HG03439 (cell line): ENCODE measurements around the gene TNIK.
"Not testable (repeated sequence)": the region's sequence is repeated elsewhere in the genome, so short reads cannot be mapped to it uniquely, and the experiment has no call there.

Source experiments
- ATAC-seq: cut with Tn5 transposase; IDR thresholded peaks from one replicate; pipeline ENCODE4 v1.9.1; 2021; ENCODE audit warnings: mild to moderate bottlenecking, moderate library complexity; ENCODE audit not compliant: unreplicated experiment

Gene TNIK

DNA sequence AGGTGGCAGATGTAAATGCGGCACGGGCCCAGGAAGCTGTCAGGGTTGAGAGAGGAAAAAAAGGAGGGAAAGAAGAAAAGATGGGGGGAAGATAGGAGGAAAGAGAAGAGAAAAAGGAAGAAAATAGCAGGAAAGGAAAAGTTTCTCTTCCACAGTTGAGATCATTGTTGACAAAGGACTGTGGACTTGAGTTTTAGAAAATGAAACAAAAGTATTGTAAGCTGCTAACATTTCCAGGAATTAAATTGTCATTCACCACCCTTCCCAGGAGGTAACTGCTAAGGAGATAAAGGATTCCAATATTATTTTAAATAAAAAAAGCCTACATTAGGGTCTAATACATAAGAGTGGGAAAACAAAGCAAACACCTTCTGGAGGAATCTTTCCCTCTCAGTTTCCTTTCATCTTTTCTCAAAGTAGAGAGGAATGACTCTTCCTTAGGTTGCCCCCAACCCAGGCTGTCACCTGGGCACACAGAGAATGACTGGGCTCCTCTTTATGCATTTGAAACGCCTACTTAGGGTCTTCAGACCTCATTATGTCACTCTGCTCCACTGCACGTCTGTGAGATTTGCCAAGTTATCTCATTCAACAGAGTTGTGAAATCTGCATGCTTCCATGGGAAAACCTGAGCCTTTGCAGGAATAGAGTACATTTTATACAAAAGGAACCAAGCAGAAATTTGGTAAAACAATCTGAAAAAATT lies 194.0 kb downstream of the TNIK start:
- ATAC-seq, result no peak

DNA sequence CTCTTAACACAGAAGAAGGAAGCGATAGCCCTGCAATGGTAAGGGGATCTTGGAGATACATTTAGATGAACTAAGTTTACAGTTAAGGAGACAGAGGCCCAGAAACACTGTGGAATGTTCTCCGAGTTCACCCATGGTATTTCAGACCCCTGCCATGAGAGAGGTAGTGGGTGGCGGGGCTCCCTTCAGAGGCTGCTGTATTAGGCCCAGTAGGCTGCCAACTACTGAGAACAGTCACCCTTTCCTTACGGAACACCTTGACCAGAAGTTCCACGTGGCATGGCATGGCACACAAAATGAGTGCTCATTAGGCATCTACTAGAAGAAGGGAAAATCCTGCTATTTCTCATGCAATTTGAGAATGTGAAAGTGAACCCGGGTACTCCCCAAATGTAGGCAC lies 195.4 kb downstream of the TNIK start:
- ATAC-seq, result no peak

DNA sequence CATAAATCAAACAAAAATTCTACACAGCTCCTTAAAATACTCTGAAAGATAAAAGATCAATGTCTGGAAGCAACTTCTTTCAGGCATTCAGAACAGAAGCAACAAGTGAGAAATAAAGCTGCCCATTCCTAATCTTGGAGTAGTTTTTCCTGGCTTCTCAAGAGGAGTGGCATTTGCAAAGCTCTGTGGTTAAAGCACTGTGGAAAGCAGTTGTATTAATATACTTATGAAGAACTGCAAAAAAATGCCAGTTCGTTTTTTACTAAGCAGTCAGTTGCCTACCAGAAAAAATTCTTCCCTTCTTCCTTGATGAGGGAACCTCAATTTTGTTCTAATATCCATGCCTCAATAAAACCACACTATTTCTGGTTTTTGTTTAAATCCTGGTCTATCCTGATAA lies 197.8 kb downstream of the TNIK start:
- ATAC-seq, result no peak

DNA sequence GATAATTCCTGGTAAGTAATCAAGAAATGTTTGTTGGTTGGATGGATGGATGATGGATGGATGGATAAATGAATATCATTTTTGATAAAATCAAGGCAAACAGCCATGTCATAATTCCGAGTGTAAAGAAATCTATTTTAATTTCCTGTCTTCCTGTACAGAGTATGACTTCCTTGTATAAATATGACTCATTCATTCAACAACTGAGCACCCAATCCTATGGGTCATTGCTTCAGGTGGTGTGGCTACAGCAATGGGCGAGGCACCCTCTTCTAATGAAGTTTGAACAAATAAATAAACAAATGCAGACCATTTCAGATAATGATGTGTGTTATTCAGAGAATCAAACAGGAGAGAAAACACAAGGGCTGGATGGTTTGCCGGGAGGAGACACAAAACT lies 198.7 kb downstream of the TNIK start:
- no peak for ATAC-seq

- no peak for ATAC-seq
Observed at GRCh38 chr3:171260899-171261298, 199.3 kb downstream of the TNIK start.

DNA sequence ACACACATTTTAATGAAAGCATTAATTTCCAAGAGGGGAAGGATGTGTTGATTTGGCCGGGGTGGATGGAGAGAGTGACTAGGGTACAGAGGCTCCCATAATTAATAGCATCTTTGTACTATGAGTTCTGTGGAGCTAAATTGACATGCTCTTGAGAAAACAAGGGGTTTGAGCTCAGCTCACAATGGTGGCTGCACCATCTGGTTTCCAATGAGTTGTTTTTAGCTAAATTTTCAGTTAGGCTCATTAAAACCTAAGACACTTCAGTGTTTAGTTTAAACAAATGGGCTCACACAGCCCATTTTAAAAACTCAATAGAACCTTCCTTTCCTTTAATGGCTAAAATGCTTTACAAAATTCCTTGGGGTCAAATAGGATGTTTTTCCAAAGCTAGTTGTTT lies 199.7 kb downstream of the TNIK start:
- no peak for ATAC-seq

GRCh38 chr3:171258316-171258715 lies 201.9 kb downstream of the TNIK start:
- no peak for ATAC-seq

DNA sequence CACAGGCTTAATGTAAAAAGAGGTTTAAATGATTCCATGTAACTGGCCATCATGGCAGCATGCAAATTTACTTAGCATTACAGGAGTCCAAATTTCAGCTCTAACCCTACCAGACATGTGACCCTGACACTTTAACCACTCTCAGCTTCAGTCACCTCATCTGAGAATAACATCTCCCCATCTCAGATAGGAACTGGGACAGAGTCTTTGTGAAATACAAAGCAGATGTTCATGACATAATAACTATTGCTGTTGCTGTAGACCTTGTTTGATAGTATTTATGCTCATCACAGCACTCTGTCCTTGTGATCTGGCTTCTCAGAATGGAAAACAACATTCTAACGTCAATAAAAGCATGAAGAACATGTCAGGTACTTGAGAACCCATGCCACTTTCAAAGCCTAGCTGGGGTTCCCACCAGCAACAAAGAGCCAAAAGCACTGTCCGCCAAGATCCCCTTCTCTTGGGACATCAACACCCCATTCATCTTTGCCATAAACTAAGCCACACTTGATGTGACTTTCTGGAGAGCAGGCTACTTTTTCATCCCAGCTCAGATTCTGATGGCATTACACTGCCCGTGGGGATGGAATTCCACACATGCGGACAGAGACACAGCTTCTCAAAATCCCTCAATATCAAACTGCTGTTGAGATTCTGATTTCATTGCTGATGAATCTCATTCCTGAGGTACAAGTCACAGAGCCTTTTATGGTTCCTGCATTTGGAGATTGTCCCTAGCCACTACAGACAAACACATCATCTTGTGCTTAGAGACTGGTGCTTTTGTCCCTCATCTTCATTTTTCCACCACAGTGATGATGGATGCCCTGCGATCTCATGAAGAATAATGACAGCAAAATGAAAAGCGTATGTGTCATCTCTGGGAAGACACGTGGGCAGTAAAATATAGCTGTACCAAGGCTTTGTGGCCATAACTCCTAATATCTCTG lies 202.7 kb downstream of the TNIK start:
- ATAC-seq, result peak; percentile 68

DNA sequence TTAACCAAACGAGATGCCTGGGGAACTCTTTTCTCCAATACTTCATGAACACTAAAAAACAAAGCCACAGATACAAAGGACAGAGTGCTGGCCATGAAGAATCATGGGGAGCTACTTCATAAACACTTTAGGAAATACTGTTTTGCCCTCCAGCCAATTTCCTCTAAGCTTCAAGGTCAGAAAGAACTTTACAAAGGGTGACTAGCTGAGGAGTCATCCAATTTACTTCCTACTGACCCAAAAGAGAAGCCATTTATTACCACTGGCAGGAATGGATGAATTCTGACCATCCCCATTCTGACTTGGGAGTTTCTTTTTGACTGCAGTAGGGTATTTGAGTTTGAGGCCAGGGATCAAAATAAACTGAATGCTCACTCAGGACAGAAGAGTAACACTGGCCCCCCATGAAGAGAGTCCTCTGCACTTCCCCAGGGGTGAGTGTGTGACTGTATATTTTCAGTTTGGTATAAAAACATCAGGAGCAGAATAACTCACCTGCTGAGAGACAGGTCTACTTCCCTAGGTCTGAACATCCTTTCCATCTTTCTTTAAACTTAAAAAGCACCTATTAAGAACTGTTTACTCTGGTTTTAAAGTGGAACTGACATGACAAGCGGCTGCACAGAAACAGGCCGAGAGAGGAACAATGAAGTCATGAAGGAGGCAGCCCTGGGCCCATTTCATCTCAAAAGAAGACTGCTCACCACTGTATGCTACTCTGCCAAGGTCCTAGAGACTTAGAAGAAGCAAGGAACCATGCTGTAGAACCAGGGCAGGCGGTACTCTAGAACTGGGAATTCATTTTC lies 203.6 kb downstream of the TNIK start:
- peak; percentile 17 for ATAC-seq

- no peak for ATAC-seq
Observed at GRCh38 chr3:171255236-171255806, 204.9 kb downstream of the TNIK start.

- no peak for ATAC-seq
Observed at GRCh38 chr3:171254315-171254714, 205.9 kb downstream of the TNIK start.

DNA sequence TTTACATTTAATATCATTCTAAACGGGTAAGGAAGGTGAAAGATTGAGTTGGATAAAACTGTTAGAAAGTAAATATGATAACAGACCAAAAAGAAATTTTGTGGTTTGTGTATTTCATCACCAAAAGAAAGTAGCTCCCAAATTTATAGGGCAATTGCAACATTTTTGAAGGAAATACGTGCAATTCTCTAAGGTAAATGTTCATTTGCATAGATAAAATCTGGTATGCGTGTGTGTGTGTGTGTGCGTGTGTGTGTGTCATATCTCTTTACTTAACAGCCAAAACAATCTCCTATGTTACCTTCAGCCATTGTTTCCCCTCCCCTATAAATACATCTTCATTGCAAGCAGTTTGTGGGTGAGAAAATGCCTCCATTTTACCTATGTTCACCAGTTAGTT lies 208.4 kb downstream of the TNIK start:
- no peak for ATAC-seq

DNA sequence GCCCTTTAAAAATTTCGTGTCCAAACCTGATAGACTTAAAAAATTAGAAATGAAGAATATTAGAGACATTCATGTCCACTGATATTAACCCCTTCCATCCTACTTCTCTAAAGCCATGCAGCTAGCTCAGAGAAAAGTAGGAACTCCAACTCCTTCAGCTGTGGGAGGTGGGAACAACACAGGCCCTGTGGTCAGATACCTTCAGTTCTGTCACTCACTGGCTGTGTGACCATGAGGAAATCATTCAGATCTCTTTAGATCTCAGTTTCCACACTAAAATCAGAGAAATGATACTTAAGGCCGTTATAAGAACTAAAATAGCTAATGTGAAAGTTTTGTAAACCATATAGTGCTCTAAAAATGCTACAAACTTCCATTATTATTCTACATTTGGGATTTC lies 209.8 kb downstream of the TNIK start:
- ATAC-seq, result no peak

DNA sequence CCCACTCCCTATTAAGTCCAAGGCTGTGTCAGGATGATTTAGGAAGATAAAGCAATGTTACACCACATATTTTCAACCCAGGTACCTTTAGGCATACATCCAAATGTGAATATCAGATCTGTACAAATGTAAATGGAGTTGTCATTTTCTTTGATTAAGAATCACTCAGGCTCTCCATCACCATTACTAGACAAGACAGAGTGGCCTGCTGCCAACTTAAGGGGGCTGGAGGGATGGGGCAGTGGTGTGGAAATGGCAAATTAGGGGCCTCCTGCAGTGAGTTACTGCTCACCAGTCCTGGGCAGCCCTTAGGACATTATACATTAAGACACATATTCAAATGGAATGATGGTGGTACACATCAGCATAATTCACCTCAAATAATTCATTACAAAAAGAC lies 211.0 kb downstream of the TNIK start:
- ATAC-seq, result peak; percentile 4

GRCh38 chr3:171248426-171249111 lies 211.6 kb downstream of the TNIK start:
- peak; percentile 71 for ATAC-seq

DNA sequence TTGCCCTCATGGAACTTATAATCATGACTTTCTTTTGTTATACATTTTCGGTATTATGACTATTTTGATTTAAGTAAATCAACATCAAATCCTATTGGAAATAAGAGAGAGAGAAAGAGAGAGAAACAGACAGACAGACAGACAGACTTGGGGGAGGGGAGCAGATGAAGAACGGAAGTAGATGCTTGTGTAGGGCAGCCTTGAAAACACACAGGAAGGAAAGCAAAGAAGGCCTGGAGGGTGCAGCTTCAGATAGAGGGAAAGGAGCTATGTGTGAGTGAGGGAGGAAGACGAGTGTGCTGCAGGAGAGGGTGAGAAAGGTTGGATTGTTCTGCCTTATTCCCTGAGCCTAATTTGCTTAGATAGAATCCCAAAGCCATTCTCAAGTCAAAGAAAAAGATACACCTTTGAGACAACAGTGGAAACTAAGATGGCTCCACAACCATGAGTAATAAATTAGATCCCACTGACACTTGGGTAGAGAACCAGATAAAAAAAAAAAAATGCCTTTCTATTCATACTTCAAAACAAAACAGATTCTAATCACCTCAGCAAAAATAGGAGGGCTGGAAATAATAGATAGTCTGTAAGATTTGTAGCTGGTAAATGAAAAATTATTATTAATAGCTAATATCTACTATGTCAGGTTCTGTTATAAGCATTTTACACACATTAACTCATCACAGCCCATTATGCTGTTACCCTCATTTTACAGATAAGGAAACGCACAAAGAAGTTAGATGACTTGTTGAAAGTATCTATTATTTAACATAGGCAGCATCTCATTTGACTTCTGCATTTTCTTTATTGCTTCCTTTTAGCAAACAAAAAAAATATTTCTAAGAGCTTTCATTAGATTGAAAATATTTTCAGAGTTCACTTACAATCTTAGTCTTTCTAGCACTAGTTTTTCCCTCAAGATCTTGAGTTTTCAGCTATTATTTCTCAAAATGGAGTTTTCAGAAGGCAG lies 214.1 kb downstream of the TNIK start:
- ATAC-seq, result no peak

DNA sequence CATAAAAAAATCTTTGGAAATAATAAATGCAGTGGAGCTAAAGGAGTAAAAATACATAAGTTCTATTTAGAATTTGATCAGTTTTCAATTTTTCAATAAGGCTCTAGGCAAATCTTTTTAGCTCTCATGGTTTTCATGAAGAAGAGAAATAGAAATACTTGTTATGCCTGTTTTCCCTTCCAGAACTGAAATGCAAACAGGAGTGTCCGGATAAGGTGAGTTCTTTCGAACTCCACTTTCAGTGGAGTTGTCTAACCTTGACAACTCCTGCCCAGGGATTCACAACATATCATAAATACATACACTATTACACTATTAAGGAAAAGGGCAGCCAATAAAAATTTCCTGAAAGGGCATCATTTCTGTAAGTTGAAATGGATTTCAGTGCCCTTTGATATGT lies 217.3 kb downstream of the TNIK start:
- no peak for ATAC-seq

DNA sequence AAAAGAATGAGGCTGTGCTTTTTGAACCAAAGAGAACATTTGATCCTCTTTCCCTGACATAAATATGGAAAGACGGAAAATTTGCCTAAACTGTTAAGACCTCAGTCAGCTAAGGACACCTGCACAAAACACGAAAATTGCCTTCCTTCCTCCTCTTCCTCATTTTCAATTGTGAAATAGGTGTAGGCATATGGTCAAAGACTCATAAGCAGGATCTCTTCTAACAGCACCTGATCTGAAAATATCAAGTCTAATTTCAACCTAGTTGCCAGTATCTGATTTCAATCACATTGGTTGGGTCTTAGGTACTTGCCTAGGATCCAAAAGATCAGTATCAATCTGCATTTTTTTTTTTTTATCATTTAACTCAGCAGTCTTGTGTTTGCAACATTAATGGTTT lies 218.0 kb downstream of the TNIK start:
- ATAC-seq, result no peak

- not testable (repeated sequence) for ATAC-seq
Observed at GRCh38 chr3:171241655-171242054, 218.6 kb downstream of the TNIK start.
